Natural killer cell (primary cell): ENCODE measurements around the gene OSTF1. TPM values are rescaled to one million over a fixed set of nuclear protein-coding genes. Genes with fewer than 3 reads are reported as not detected.

Experiments
- ATAC-seq, 3 donors: fragments of 150-1000 bp in 2 of 3; fragments of 200-7000 bp in 1 of 3; cut with Tn5 transposase; 1 replicate in 1 of 3; 2 replicates in 2 of 3; pipeline ENCODE4 v1.10.0; 2021; ENCODE audit warnings: mild to moderate bottlenecking in 2 of 3, moderate library complexity in 2 of 3
- DNase-seq, 2 donors: peaks; one replicate each; pipeline versions ENCODE4 v3.0.0 to v3.0.0-alpha.2; 2013 to 2021; ENCODE audit warnings: mixed read lengths in 1 of 2
- H3K27ac ChIP-seq: one replicate; pipeline ENCODE4 v1.5.1; 2013; ENCODE audit warnings: mild to moderate bottlenecking, low read length
- H3K27me3 ChIP-seq: one replicate; pipeline ENCODE4 v1.6.1; 2013; ENCODE audit warnings: low read length; ENCODE audit not compliant: control insufficient read depth, insufficient read depth
- H3K36me3 ChIP-seq: one replicate; pipeline ENCODE4 v1.6.1; 2013; ENCODE audit warnings: low read length; ENCODE audit not compliant: control insufficient read depth, insufficient read depth
- H3K4me1 ChIP-seq: one replicate; pipeline ENCODE4 v1.6.1; 2013; ENCODE audit warnings: low read length; ENCODE audit not compliant: control insufficient read depth, insufficient read depth
- H3K4me3 ChIP-seq: one replicate; pipeline ENCODE4 v1.5.1; 2013; ENCODE audit warnings: low read length
- H3K9me3 ChIP-seq: one replicate; pipeline ENCODE4 v1.6.1; 2013; ENCODE audit warnings: low read length; ENCODE audit not compliant: control insufficient read depth, insufficient read depth
- H3K27ac Mint-ChIP-seq, 2 donors: one replicate each; pipeline ENCODE4 v1.8.0; 2022; ENCODE audit warnings: mild to moderate bottlenecking in 2 of 2, mixed read lengths in 2 of 2, moderate library complexity in 1 of 2
- H3K27me3 Mint-ChIP-seq, 2 donors: one replicate each; pipeline ENCODE4 v1.8.0; 2022; ENCODE audit warnings: low read depth in 2 of 2, mixed read lengths in 2 of 2
- H3K36me3 Mint-ChIP-seq: one replicate; pipeline ENCODE4 v1.8.0; 2022; ENCODE audit warnings: mixed read lengths
- H3K4me1 Mint-ChIP-seq, 2 donors: one replicate each; pipeline ENCODE4 v1.8.0; 2022; ENCODE audit warnings: mixed read lengths in 2 of 2
- H3K4me3 Mint-ChIP-seq: one replicate; pipeline ENCODE4 v1.8.0; 2022; ENCODE audit warnings: mild to moderate bottlenecking, moderate library complexity, mixed read lengths
- H3K9me3 Mint-ChIP-seq, 2 donors: one replicate each; pipeline ENCODE4 v1.8.0; 2022; ENCODE audit warnings: mixed read lengths in 2 of 2
- CTCF ChIP-seq: fragments of 200-600 bp; IDR thresholded peaks from one replicate; pipeline ENCODE4 v1.8.0; 2022; ENCODE audit warnings: antibody characterized with exemption
- WGBS: methylation state at CpG from one replicate; pipeline ENCODE4 v1.1.7; 2013; ENCODE audit warnings: missing lambda C conversion rate; ENCODE audit not compliant: insufficient coverage; 5-methylcytosine and 5-hydroxymethylcytosine counted together
- intact Hi-C: fragments of 100-400 bp; cut with micrococcal nuclease; formaldehyde crosslinking; loops from one replicate; pipeline ENCODE4 v1.14.2; 2022
- total RNA-seq, 4 donors: library from RNA; stranded (reverse); fragments of 120-200 nt in 1 of 4; gene quantifications; one replicate each; pipeline versions ENCODE4 v1.2.3 to v1.2.4, GENCODE V29; 2013 to 2022

The OSTF1 gene
- total RNA-seq, 3 donors from 2014 or later (not counting 1 experiment from before 2014, with no cell fraction given) = 140 to 187 (median 177) TPM

DNA sequence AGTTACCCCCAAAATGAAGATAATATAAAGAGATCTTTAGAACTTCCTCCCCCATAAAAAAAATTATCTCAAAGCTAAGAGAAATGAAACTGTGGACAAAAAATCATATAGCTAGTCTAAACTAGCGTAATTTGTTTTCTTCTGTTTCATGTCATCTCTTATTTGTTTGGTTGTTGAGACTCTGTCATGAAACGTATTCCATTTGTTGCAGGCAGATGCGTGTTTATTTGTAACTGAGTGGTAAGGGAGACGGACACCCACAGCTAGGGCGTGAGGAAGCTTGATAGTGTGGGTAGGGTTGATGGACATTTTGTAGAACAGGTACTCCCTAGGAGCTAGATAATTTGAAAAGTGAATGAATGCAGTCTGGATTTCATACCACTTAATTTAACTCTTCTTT lies 41.9 kb downstream of the OSTF1 start:
- no peak for DNase-seq
- peaks cover 55 to 60% of the 10 kb centered on the region in 2 donors for H3K4me1 Mint-ChIP-seq
- Histone ChIP-seq H3K27me3 (no peaks in the 10 kb centered on the region), H3K27ac (no peak overlapping the region), H3K4me1 (no peaks in the 10 kb centered on the region), H3K36me3 (peaks cover 58% of the 10 kb centered on the region), H3K9me3 (no peaks in the 10 kb centered on the region), H3K4me3 (no peak overlapping the region)
- H3K27me3 Mint-ChIP-seq = no peaks in the 10 kb centered on the region
- WGBS = 94% methylated on average over 5 of the region's 5 CpGs
- ATAC-seq = no peak
- H3K9me3 Mint-ChIP-seq = no peaks in the 10 kb centered on the region
- intact Hi-C loops = no loop called here
- H3K27ac Mint-ChIP-seq = peak overlapping the region; percentile 42 to 82
- no peak for TF ChIP-seq CTCF
- H3K4me3 Mint-ChIP-seq = no peak overlapping the region
- peaks cover 52% of the 10 kb centered on the region for H3K36me3 Mint-ChIP-seq

- H3K4me3 Mint-ChIP-seq = no peak overlapping the region
- Histone ChIP-seq H3K36me3 (peaks cover 62% of the 10 kb centered on the region), H3K27ac (no peak overlapping the region), H3K4me3 (no peak overlapping the region), H3K9me3 (no peaks in the 10 kb centered on the region), H3K27me3 (no peaks in the 10 kb centered on the region), H3K4me1 (no peaks in the 10 kb centered on the region)
- intact Hi-C loops = no loop called here
- H3K27ac Mint-ChIP-seq = peak overlapping the region; percentile 42 to 82
- no peak for ATAC-seq
- no peak for TF ChIP-seq CTCF
- H3K27me3 Mint-ChIP-seq = no peaks in the 10 kb centered on the region
- DNase-seq = no peak
- 88% methylated on average over 5 of the region's 5 CpGs for WGBS
- peaks cover 55 to 65% of the 10 kb centered on the region in 2 donors for H3K4me1 Mint-ChIP-seq
- H3K36me3 Mint-ChIP-seq = peaks cover 57% of the 10 kb centered on the region
- no peaks in the 10 kb centered on the region for H3K9me3 Mint-ChIP-seq
Measured at GRCh38 chr9:75130621-75131230, 42.4 kb downstream of the OSTF1 start.

- DNase-seq = no peak
- Histone ChIP-seq H3K27ac (no peak overlapping the region), H3K27me3 (no peaks in the 10 kb centered on the region), H3K4me3 (no peak overlapping the region), H3K36me3 (peaks cover 70% of the 10 kb centered on the region), H3K9me3 (no peaks in the 10 kb centered on the region), H3K4me1 (no peaks in the 10 kb centered on the region)
- Mint-ChIP-seq H3K36me3 (peaks cover 58% of the 10 kb centered on the region), H3K27ac (peak overlapping the region; percentile 42 to 82), H3K27me3 (no peaks in the 10 kb centered on the region), H3K9me3 (no peaks in the 10 kb centered on the region), H3K4me3 (no peak overlapping the region), H3K4me1 (peaks cover 55 to 75% of the 10 kb centered on the region in 2 donors)
- no peak for ATAC-seq
- intact Hi-C loops = no loop called here
- TF ChIP-seq CTCF = no peak
- WGBS = 91% methylated on average over 3 of the region's 3 CpGs
Measured at GRCh38 chr9:75131700-75132099, 43.4 kb downstream of the OSTF1 start.

GRCh38 chr9:75132244-75132643 lies 43.9 kb downstream of the OSTF1 start:
- Histone ChIP-seq H3K27me3 (no peaks in the 10 kb centered on the region), H3K4me1 (no peaks in the 10 kb centered on the region), H3K4me3 (no peak overlapping the region), H3K9me3 (no peaks in the 10 kb centered on the region), H3K27ac (no peak overlapping the region), H3K36me3 (peaks cover 75% of the 10 kb centered on the region)
- TF ChIP-seq CTCF = no peak
- H3K36me3 Mint-ChIP-seq = peaks cover 62% of the 10 kb centered on the region
- H3K4me1 Mint-ChIP-seq = peaks cover 59 to 80% of the 10 kb centered on the region in 2 donors
- no peak for DNase-seq
- H3K27ac Mint-ChIP-seq = peak overlapping the region; percentile 42 to 82
- 93% methylated on average over 2 of the region's 4 CpGs for WGBS
- H3K4me3 Mint-ChIP-seq = no peak overlapping the region
- no peaks in the 10 kb centered on the region for H3K9me3 Mint-ChIP-seq
- no peak for ATAC-seq
- no peaks in the 10 kb centered on the region for H3K27me3 Mint-ChIP-seq
- intact Hi-C loops = no loop called here
